Endothelial cell of umbilical vein (primary cell): ENCODE data around the gene HOXA4.

Experiments used
- EZH2 ChIP-seq: IDR thresholded peaks from 2 replicates; pipeline ENCODE4 v1.6.1; 2012; ENCODE audit warnings: borderline replicate concordance, low read depth, mild to moderate bottlenecking, moderate library complexity, low read length, inconsistent platforms; ENCODE audit not compliant: severe bottlenecking
- FOS ChIP-seq: IDR thresholded peaks from 2 replicates; pipeline ENCODE4 v1.6.1; 2011; ENCODE audit warnings: mild to moderate bottlenecking, low read length, moderate library complexity, borderline replicate concordance; ENCODE audit not compliant: insufficient read depth
- POLR2A ChIP-seq: IDR thresholded peaks from 2 replicates; pipeline ENCODE4 v1.6.1; 2012; ENCODE audit warnings: low read depth, mild to moderate bottlenecking, control low read depth, low read length
- POLR2AphosphoS5 ChIP-seq: IDR thresholded peaks from 2 replicates; pipeline ENCODE4 v1.6.1; 2012; ENCODE audit warnings: low read depth, mild to moderate bottlenecking, control low read depth, low read length, moderate library complexity; ENCODE audit not compliant: insufficient read depth
- TF ChIP-seq, protein P1 (sequence below): IDR thresholded peaks from 2 replicates; pipeline ENCODE4 v1.6.1; 2011; ENCODE audit not compliant: insufficient read depth, insufficient read length
- TF ChIP-seq, protein P2 (sequence below), 2 donors: IDR thresholded peaks; 1 replicate in 1 of 2; 2 replicates in 1 of 2; pipeline ENCODE4 v1.5.1; 2011; ENCODE audit warnings: low read length in 2 of 2, mild to moderate bottlenecking in 2 of 2, moderate library complexity in 2 of 2, control low read depth in 1 of 2, inconsistent platforms in 1 of 2, low read depth in 1 of 2; ENCODE audit not compliant: insufficient read depth in 1 of 2; ENCODE audit errors: extremely low read depth in 1 of 2

DNA sequence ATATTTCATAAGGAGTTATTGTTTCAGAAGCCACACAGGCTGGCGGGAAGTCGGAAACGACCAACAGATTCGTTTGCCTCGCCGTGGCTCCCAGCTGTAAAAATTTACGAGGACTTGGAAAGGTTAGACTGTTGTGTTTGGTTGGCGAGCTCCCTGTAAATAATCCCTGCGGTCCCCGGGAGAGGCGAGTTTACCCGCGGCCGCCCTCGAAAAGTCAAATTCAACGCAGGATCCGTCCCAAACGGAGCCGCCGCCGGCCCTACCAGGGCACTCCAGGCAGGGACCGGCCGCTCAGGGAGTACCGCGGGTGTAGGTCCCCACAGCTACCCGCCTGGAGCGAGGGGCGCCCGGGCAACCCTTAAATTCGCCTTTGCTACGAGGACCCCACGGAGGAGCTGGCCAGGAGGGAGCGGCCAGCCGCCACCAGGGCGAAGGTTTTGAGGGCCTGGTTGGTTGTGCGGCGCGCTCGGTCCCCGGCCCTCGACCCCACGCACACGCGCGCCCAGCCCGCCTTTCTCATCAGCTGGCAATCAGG is 35.5 kb upstream of the HOXA4 start:
- no peak for TF ChIP-seq EZH2
- TF ChIP-seq FOS = no peak
- TF ChIP-seq, protein P1, sequence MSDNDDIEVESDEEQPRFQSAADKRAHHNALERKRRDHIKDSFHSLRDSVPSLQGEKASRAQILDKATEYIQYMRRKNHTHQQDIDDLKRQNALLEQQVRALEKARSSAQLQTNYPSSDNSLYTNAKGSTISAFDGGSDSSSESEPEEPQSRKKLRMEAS = no peak
- no peak for TF ChIP-seq POLR2A
- TF ChIP-seq, protein P2, sequence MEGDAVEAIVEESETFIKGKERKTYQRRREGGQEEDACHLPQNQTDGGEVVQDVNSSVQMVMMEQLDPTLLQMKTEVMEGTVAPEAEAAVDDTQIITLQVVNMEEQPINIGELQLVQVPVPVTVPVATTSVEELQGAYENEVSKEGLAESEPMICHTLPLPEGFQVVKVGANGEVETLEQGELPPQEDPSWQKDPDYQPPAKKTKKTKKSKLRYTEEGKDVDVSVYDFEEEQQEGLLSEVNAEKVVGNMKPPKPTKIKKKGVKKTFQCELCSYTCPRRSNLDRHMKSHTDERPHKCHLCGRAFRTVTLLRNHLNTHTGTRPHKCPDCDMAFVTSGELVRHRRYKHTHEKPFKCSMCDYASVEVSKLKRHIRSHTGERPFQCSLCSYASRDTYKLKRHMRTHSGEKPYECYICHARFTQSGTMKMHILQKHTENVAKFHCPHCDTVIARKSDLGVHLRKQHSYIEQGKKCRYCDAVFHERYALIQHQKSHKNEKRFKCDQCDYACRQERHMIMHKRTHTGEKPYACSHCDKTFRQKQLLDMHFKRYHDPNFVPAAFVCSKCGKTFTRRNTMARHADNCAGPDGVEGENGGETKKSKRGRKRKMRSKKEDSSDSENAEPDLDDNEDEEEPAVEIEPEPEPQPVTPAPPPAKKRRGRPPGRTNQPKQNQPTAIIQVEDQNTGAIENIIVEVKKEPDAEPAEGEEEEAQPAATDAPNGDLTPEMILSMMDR (IDR thresholded peaks at IDR 0.05; ENCODE audit: extremely low read depth in 1 of 2, insufficient read depth in 1 of 2, low read depth in 1 of 2, low read length in 2 of 2) = no peak
- no peak for TF ChIP-seq POLR2AphosphoS5
